Measurements from ENCODE around the gene GSS. TPM values are rescaled to one million over a fixed set of nuclear protein-coding genes. Genes with fewer than 3 reads are reported as not detected.

Gene GSS
- total RNA-seq, 1 donor from 2014 or later = 26.1 TPM

GRCh38 chr20:34951252-34951651 lies 4.4 kb downstream of the GSS start:
- H3K36me3 Mint-ChIP-seq (ENCODE audit: low read depth) = peaks cover 17% of the 10 kb centered on the region
- H3K9me3 Mint-ChIP-seq = no peaks in the 10 kb centered on the region
- ChIA-PET CTCF (no interaction called here), POLR2A (no interaction called here)
- ATAC-seq (ENCODE audit: low read depth) (no peak), DNase-seq (no peak)
- no peak for TF ChIP-seq CTCF (IDR thresholded peaks at IDR 0.05)
- intact Hi-C loops (cut with micrococcal nuclease) = loop anchor here (10.0 kb wide), 1 partner anchor 1004 kb away; the partner anchor contains the start of gene SCAND1
- peaks cover 23% of the 10 kb centered on the region for H3K4me1 Mint-ChIP-seq
- no peak overlapping the region for H3K4me3 Mint-ChIP-seq
- no peak overlapping the region for H3K27ac Mint-ChIP-seq
- H3K27me3 Mint-ChIP-seq = no peaks in the 10 kb centered on the region

GRCh38 chr20:34949120-34949519 lies 6.5 kb downstream of the GSS start:
- intact Hi-C loops (cut with micrococcal nuclease) = no loop called here
- Mint-ChIP-seq H3K27ac (no peak overlapping the region), H3K36me3 (ENCODE audit: low read depth) (peaks cover 18% of the 10 kb centered on the region), H3K4me1 (peaks cover 5% of the 10 kb centered on the region), H3K9me3 (no peaks in the 10 kb centered on the region), H3K27me3 (no peaks in the 10 kb centered on the region), H3K4me3 (no peak overlapping the region)
- POLR2A ChIA-PET = no interaction called here
- no peak for TF ChIP-seq CTCF (IDR thresholded peaks at IDR 0.05)
- no peak for ATAC-seq (ENCODE audit: low read depth)
- CTCF ChIA-PET = no interaction called here
- no peak for DNase-seq

- no peak for TF ChIP-seq CTCF (IDR thresholded peaks at IDR 0.05)
- POLR2A ChIA-PET = no interaction called here
- H3K36me3 Mint-ChIP-seq (ENCODE audit: low read depth) = peaks cover 25% of the 10 kb centered on the region
- DNase-seq (no peak), ATAC-seq (ENCODE audit: low read depth) (no peak)
- peaks cover 5% of the 10 kb centered on the region for H3K4me1 Mint-ChIP-seq
- no peaks in the 10 kb centered on the region for H3K9me3 Mint-ChIP-seq
- no peak overlapping the region for H3K27ac Mint-ChIP-seq
- intact Hi-C loops (cut with micrococcal nuclease) = no loop called here
- CTCF ChIA-PET = no interaction called here
- no peak overlapping the region for H3K4me3 Mint-ChIP-seq
- no peaks in the 10 kb centered on the region for H3K27me3 Mint-ChIP-seq
Observed at GRCh38 chr20:34948030-34948429, 7.6 kb downstream of the GSS start.

GRCh38 chr20:34947336-34947735 lies 8.3 kb downstream of the GSS start:
- no peaks in the 10 kb centered on the region for H3K9me3 Mint-ChIP-seq
- H3K27ac Mint-ChIP-seq = no peak overlapping the region
- intact Hi-C loops (cut with micrococcal nuclease) = no loop called here
- no peak overlapping the region for H3K4me3 Mint-ChIP-seq
- no peak for ATAC-seq (ENCODE audit: low read depth)
- ChIA-PET POLR2A (no interaction called here), CTCF (no interaction called here)
- DNase-seq = no peak
- TF ChIP-seq CTCF (IDR thresholded peaks at IDR 0.05) = no peak
- peaks cover 5% of the 10 kb centered on the region for H3K4me1 Mint-ChIP-seq
- no peaks in the 10 kb centered on the region for H3K27me3 Mint-ChIP-seq
- H3K36me3 Mint-ChIP-seq (ENCODE audit: low read depth) = peaks cover 27% of the 10 kb centered on the region

DNA sequence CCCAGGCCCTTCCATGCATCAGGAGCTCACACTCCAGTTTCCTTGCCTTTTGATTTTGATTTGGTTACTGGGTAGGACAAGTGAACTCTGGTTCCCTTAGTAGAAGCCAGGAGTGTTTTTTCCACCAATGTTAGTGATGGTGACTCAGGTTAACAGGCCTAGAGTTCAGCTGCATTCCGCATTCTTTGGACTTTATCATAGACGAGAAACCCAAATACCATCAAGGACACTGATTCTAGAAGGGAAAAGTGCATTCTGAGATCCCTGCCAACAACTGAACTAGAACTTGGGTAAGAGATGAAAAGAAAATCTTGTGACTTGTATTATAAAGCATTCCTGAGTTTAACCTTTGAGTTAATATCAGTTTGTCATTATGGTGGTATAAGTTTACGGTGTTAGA lies 8.9 kb downstream of the GSS start:
- H3K27ac Mint-ChIP-seq = no peak overlapping the region
- no peaks in the 10 kb centered on the region for H3K9me3 Mint-ChIP-seq
- peaks cover 5% of the 10 kb centered on the region for H3K4me1 Mint-ChIP-seq
- DNase-seq (no peak), ATAC-seq (ENCODE audit: low read depth) (no peak)
- POLR2A ChIA-PET = no interaction called here
- CTCF ChIA-PET = no interaction called here
- no peak for TF ChIP-seq CTCF (IDR thresholded peaks at IDR 0.05)
- H3K36me3 Mint-ChIP-seq (ENCODE audit: low read depth) = peaks cover 27% of the 10 kb centered on the region
- no peaks in the 10 kb centered on the region for H3K27me3 Mint-ChIP-seq
- intact Hi-C loops (cut with micrococcal nuclease) = no loop called here
- H3K4me3 Mint-ChIP-seq = no peak overlapping the region

Measured in activated B cell treated with CpG ODN at 0.5 μM for 24 hours (primary cell).